ENCODE results near the gene MYL3.

The MYL3 gene

GRCh38 chr3:46882377-46883053 lies 19.3 kb upstream of the MYL3 start:
- DNase-seq, result no peak

DNA sequence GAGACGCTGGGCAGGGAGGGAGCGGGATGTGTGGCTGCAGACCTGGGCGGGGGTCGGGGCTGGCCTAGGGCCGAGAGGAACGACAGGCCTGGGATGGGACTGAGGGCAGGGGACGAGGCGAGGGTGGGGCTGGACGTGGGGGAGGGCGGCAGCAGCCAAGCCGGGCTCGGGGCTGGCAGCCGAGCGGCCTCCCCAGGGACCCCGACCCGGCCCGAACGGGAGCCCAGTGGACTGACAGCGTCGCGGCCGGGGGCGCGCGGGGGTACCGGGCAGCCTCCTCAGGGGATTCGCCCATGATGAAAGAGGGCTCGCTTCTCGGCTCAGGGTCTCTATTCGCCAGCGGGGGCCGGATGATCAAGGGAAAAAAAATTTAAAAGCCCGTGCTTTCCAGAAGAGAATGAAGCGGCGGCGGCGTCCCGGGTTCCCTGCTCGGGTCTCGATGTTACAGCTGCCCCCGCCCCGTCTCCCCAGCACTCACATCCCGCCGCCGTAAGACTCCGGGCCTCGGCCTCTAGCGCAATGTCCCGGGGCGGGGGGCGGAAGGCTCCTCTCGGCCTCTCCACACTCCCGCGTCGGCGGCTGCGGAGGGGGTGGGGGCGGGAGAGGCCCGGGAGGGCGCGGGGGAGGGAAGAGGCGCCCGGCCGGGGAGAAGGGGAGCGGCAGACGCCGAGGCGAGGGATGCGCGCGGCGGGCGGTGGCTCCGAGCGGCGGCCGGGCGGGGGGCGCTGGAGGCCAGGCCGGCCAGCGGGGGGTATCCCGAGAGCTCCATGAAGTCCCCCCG lies 18.5 kb upstream of the MYL3 start:
- DNase-seq, result no peak

DNA sequence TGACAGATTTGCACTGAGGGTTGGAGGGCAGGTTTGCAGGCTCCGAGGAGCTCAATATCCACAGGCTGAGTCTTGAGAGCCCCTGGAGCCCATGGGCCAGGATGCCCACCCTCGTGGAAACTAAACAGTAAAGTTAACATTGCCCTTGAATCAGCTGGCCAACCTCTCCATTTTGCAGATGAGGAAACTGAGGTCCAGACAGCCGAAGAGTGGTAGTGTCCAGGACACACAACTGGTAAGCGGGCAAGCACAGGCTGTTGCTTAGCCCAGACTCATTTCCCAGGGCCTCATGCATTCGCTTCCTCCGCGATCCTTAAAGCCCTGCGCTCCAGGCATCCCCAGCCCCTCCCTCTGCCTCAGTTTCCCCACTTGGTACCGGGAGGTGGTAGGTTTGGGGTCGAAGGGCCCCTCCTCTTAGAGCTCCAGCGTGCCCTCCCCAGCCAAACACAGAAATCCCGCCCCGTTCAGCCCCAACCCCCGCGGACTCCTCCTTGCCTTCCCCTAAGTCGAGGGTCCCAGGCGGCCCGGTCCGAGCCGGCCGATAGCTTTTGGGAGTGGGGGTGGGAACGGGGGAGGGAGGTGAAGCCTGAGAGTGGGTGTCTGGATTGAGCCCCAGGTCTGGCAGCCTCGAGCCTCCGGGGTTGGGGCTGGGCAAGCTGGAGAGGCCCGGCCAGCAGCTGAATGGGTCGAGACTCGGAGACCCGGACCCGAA lies 17.8 kb upstream of the MYL3 start:
- no peak for DNase-seq

DNA sequence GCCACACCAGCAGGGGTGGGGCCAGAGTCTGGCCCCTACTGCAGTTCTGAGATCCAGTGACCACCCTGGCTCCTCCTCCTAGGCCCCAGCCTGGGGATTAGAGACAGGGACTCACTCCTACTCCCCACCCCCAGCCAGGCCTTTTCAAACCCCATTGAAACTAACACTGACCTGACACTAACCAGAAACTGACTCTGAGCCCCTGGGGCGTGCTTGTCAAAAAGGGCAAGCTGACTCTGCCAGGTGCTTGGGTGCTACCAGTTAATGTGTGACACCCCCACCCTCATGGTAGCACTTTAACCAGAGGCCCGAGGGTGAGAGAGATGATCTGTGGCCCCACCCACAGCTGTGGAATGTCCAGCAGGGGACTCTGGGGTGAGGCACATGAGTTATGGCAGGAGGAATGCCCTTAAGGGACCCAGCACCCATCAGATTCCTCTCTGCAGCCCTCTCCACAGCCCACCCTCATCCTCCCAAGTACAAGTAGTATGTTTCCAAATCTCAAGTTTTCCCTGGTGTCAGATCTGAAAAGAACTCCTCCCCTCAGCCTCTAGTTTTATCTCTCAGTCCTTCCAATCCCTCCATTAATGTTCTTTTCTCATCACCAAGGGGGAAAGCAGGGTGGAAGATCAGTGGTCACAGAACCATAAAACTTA lies 15.7 kb upstream of the MYL3 start:
- DNase-seq, result no peak

- no peak for DNase-seq
Measured at GRCh38 chr3:46877406-46878125, 14.3 kb upstream of the MYL3 start, which contains the start of gene PTH1R. TSS of gene PTH1R (plus strand) at chr3:46877721. CDS start at chr3:46883560, 5,839 bp downstream.

GRCh38 chr3:46876313-46877300 lies 13.4 kb upstream of the MYL3 start:
- no peak for DNase-seq

DNA sequence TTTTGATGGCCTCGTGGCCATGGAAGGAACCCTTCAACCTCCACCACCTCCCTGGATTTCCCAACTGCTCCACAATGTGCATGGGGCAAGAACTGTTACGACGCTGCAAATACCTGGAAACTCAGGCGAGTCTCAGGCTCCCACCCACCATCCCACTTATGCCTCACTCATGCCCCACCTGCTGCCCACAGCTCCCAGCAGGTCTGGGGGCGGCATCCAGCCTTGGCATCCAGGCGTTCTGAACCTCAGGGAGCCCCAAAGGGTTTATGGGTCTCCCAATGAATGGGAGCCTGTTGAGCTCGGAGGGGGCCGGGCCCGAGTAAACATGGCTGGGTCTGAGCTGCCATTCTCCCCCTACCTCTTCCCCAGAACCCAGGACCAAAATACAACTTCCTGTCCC lies 12.3 kb upstream of the MYL3 start:
- no peak for DNase-seq

- DNase-seq, result no peak
Measured at GRCh38 chr3:46874430-46874829, 11.2 kb upstream of the MYL3 start.

DNA sequence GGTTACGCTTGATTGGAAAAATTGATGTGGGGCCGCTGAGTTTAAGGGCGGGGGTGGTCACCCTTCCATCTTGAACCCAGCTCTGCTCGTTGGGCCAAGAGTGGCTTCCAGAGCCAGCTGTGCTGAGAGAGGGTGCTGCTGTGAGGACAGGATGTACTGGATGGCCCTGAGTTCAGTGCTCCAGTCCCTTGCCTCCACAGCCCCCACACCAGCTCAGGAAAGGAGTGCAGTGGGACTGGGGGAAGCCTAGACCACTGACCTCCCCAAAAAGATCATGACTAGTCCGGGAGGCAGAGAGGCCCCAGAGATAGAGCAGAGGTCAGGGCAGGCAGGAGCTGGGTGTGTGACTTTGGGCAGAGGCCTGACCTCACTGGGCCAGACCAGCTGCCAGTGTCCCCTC lies 10.3 kb upstream of the MYL3 start:
- DNase-seq, result no peak

DNA sequence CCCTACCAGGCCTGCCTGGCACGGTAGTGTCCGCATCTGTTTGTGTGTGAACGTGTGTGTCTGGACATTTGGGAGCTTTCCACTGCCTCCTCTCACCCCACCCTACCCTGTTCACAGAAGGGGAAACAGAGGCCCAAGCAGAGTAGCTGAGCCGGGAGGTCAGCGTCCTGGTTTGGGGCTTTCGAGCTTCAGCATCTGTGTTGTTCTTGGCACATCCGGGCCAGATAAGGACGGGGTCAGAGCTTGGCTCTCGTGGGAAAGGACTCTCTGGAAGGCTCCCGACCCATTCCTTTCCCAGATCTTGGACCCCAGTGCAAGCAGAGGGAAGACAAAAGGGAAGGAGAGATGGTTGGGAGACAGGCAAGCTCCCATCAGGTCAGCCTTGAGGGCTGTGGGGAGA lies 8.0 kb upstream of the MYL3 start:
- DNase-seq, result no peak

DNA sequence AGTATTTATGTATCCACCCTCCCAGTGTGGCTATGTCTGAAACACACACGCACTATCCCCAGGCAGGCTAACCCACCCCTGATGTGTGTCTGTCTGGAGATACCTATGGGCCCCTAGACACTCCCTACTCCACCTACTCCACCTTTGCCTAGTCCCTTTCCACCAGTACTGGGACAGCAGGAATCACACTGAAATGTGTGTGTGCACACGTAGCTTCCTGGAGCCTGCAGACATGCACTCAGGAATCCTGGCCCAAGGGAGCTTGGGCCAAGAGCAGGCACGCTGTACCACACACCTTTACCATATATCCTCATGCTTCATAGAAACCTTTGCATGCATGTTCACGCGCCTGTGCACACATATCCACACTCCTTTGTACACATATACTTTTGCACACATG lies 7.4 kb upstream of the MYL3 start:
- DNase-seq, result no peak

DNA sequence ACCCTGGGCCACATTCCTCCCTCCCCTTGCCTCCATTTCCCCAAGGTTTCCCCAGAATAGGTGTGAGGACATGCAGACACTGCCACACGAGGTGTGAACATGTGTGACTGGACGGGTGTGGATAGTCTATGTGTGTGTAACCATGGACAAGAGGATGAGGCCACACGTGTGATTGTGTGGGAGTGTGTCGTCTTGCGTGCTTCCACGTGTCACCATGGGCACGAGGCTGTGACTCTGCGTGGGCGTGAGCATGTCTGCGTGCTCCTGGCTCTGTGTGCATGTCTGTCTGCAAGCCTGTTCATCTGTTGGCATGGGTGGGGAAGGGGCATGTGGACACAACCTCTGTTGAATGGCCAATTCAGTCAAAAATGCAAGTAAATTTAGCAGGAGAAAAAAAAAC lies 6.2 kb upstream of the MYL3 start:
- no peak for DNase-seq

DNA sequence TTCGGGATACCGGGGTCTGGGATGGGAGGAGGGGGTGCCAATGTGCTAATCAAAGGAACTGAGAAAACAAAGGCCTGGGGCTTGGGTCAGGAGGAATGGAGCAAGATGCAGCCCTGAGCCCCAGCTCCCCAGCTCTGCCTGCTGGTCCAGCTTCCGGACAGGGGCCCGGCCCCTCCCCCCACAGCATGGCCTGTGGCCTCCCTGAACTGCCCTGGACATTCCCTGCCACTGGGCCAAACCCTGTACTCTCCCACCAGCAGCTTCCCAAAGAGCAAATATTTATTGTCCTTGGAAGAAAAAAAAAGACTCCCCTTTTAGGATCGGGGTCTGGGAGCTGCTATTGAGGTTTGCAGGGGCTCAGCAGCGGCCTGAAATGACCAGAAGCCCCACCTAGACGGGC lies 5.7 kb upstream of the MYL3 start:
- DNase-seq, result no peak

DNA sequence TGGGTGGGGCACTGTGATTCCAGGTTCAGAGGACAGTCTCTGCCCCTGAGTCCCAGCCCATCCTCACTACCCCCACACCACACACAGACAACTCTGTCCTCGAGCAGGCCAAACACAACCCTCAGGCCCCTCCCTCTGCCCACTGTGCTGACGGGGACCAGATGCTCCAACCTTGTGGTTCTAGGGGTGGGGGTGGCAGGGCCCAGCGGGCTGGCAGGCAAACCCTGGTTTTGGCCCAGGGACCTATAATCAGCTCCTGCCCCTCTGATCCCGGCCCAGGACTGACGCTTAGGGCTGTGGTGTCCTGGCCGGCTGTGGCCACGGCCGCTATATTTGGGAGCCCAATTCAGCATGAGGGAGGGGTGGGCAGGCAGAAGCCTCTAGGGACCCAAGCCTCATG lies 5.0 kb upstream of the MYL3 start:
- no peak for DNase-seq

GRCh38 chr3:46867550-46867898 lies 4.3 kb upstream of the MYL3 start:
- no peak for DNase-seq

DNA sequence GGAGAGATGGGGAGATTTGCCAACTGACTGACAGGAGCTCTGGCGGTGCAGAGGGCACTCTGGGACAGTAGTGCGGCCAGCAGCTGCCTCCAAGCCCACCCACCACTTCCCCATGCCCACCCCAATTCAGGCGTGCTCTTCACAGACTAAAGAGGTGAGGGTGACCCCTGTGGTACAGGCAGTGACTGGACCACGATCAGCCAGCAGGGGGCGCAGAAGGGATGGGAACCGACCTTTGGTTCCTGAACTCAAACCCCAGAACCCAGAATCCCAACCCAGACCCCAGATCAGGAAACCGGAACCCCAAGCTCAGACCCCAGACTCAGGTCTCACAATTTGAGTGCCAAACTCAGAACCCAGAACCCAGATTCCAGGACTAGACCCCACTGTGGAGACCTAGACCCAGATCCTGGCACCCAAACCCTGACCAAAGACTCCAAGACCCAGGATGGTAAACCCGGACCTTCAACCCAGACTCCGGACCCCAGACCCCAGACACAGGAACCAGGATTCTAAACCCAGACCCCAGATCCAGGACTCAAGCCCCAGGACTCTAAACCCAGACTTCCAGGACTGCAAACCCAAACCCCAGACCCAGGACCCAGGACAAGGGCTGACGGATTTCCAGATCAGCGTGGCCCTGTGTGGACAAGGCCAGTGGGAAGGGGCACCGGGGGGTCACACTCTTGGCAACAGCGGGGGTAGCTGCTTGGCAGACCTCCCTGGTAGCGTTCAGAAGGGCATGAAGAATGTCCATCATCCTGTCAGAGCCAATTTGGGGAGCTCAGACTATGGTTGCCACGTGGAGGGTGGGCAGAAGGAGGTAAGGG lies 3.7 kb upstream of the MYL3 start:
- DNase-seq, result peak; percentile 26

DNA sequence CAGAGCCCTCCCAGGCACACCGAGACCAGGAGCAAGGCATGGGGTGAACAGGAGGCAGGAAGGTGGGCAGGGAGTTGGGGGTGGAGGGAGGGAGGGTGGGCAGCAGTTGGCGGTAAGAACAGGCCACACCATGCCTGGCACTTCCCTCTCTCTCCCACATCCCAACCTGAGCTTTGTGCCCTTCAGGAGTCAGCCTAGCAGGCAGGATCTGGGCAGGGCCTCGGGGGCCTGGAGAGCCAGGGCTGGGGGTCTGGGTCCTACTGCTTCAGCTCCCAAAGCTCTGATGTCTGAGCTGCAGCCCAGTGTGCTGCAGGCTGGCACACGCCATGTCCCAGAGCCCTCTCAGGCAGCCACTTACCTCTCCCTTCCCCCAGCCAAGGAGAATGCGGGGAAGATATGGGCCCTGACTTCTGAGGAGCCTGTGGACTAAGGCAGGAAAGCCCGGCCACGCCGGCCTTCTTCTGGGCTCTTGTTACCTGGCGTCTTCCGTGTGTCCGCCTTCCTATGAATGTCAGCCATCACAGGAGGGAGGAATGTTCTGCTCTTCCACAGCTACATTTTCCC lies 2.9 kb upstream of the MYL3 start:
- no peak for DNase-seq

DNA sequence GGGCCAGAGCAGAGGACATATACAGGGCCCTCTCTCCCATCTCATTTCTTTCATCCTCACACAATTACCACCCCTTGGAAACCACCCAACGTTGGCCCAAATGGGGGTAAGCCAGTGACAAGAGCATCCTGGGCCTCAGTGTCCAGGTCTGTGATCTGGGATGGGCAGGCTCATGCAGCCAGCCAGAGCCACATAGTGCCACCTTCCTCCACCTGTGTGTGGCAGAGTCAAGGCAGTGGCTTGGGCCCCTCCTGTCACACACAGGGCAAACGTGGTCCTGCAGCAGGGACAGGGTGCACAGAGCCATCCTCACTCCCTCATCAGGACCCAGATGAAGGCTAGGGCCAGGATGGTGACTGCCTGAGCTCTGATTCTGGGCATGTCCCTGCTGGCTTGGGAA lies 2.3 kb upstream of the MYL3 start:
- no peak for DNase-seq

GRCh38 chr3:46865031-46865507 lies 1.8 kb upstream of the MYL3 start:
- DNase-seq, result no peak

Data from kidney glomerular epithelial cell (primary cell).